HG03280 (cell line): ENCODE results near the gene FLRT1.

ENCODE experiments used
- ATAC-seq: cut with Tn5 transposase; IDR thresholded peaks from one replicate; pipeline ENCODE4 v1.9.1; 2021; ENCODE audit warnings: mild to moderate bottlenecking, moderate library complexity; ENCODE audit not compliant: unreplicated experiment

Gene FLRT1

DNA sequence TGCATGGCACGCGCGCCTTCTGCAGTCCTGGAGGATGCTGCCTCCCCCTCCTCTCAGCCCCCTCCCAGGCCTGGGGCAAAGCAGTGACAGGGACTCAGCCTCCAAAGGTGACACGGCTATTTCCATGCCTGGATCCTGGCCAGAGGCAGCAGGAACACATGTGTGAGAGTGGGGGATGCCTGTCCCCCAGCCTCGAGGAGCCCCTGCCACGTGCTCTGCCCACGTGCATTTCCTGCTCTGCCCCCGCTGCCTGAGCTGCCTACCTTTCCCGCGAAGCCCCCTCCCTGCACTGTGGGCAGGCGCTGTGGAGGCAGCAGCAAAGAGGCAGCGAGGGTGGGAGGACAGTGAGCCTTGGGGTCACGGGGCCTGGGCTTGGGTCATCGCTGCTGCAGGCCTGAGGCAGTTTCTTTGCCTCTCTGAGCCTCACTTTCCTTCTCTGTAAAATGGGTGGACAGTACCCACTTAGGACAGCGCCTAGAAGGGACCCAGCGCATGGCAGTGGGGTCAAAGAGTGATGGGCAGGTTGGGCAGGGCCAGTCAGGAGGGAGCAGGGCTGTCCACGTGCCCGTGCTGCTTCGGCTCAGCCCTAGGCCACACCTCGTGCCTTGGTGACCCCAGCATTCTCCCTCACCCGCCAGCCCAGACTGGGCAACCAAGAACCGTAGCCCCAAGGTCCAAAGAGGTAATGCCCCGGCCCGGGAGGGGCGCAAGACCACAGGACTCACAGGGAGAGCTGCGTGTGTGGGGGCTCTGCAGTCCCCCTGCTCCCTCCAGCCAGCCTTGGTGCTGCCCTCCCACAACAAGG, 48.6 kb downstream of the FLRT1 start:
- ATAC-seq: no peak

DNA sequence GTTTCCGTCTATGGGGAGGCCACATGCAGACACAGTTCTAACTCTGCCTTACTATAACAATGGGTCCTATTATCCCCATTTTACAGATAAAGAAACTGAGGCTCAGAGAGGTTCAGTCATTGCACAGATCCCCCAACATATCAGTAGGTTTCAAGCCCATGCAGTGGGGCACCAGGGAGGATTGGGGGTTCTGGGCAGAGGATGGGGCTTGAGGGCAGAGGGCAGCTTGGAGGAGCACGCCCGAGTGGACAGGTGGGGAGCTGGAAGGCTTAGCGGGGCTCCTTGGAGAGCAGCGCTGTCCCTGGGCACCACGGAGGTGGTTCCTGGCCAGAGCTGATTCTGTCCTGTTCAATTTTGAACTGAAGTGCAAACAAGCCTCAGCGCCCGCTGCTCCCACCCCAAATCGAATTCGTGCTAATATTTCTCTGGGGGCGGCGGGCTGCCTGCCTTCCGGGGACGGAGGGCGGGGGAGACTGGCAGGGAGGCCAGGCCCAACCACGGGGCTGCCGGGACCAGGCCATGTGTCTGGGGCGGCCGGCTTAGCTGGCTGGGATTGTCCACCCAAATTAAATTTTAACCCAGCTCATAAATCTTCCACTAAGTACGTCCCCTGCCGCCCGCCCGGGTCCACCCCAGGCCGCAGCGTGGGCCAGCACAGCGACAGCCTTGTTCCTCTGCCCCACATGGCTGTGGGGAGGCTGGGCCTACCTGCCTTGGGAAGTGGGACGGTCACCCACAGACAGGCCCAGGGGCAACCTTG, 49.4 kb downstream of the FLRT1 start:
- no peak for ATAC-seq
